Neural cell (in vitro differentiated cells): ENCODE results near the gene LRRC26.

Experiments
- RAD21 ChIP-seq: fragments of 450-650 bp; conservative IDR thresholded peaks from 2 replicates; pipeline ENCODE4 v1.6.1; 2014; ENCODE audit warnings: antibody characterized with exemption, mild to moderate bottlenecking, moderate library complexity
- TF ChIP-seq, protein P1 (sequence below): fragments of 450-650 bp; IDR thresholded peaks from 2 replicates; pipeline ENCODE4 v1.5.1; 2014; ENCODE audit warnings: antibody characterized with exemption, mild to moderate bottlenecking, moderate library complexity; ENCODE audit not compliant: poor library complexity, severe bottlenecking

DNA sequence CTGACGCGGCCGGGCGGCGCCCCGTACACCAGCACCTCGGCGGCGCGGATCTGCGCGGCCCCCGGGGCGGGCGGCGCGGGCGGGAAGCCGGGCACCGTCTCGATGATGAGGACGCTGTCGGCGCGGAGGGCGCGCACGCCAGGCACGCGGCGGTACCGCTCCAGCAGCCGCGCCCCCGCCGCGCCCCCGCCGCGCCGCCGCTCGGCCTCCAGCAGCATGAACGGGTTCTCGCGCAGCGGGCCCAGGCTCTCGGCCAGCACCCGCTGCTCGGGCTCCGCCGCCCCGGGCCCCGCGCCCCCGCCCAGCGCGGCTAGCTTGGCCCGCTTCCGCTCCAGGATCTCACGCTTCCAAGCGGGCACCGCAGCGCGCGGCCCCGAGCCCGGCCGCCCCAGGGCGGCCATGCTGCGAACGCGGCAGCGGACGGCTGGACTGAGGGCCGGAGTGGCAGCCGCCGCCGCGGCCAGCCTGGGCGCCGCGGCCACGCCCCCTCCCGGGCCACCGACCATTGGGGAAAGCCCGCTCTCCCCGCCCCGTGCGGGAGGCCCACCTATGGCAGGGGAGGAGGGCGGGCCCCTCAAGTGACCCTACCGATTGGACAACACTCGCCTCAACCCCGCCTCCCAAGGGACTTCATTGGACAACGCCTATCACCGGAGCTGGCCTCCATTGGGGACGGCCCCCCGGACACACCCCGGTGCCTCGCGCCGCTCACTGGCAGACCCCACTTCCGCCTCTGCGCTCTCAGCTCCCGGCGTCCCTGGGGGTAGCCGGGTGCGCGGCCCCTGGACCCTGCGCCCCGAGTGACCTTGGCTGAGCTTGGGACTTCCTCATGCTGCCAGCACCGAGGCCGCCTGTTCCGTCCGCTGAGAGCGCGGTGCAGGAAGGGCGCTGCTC lies 30.7 kb upstream of the LRRC26 start, which contains the start of gene TPRN:
- TF ChIP-seq, protein P1, sequence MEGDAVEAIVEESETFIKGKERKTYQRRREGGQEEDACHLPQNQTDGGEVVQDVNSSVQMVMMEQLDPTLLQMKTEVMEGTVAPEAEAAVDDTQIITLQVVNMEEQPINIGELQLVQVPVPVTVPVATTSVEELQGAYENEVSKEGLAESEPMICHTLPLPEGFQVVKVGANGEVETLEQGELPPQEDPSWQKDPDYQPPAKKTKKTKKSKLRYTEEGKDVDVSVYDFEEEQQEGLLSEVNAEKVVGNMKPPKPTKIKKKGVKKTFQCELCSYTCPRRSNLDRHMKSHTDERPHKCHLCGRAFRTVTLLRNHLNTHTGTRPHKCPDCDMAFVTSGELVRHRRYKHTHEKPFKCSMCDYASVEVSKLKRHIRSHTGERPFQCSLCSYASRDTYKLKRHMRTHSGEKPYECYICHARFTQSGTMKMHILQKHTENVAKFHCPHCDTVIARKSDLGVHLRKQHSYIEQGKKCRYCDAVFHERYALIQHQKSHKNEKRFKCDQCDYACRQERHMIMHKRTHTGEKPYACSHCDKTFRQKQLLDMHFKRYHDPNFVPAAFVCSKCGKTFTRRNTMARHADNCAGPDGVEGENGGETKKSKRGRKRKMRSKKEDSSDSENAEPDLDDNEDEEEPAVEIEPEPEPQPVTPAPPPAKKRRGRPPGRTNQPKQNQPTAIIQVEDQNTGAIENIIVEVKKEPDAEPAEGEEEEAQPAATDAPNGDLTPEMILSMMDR, result no peak
- no peak for TF ChIP-seq RAD21
